A673 (cell line): ENCODE measurements around the gene EGR2.

Source experiments
- EZH2 ChIP-seq: fragments of 200-600 bp; sonication (generic); IDR thresholded peaks from 2 replicates; pipeline ENCODE4 v1.6.1; 2017; ENCODE audit warnings: borderline replicate concordance, low read depth, mild to moderate bottlenecking, mixed read lengths, antibody characterized with exemption, low read length; ENCODE audit not compliant: poor library complexity, severe bottlenecking
- TF ChIP-seq, protein P1 (sequence below): fragments of 300-800, 200-600 bp; sonication (generic); conservative IDR thresholded peaks from 2 replicates; pipeline ENCODE4 v1.5.1; 2017; ENCODE audit warnings: low read depth, mild to moderate bottlenecking, antibody characterized with exemption, low read length, moderate library complexity, mixed read lengths

DNA sequence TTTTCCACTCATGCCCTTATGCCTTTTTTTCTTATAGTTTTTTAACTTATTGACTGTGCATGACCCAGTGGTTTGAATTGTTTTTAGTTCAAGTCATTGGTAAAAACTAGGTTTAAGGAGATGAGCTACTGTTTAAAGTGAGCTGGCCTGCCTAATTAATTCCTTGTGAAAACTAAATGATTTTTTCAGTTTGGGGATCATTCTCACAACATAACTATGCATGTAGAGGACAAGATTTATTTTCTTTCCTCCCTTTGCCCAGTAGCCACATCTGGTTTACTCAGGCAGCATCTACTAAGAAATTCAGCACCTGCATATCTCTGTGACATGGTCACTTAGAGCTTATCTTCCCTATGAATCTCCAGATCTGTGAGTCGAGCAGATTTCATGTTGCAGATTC lies 9.9 kb downstream of the EGR2 start:
- TF ChIP-seq, protein P1, sequence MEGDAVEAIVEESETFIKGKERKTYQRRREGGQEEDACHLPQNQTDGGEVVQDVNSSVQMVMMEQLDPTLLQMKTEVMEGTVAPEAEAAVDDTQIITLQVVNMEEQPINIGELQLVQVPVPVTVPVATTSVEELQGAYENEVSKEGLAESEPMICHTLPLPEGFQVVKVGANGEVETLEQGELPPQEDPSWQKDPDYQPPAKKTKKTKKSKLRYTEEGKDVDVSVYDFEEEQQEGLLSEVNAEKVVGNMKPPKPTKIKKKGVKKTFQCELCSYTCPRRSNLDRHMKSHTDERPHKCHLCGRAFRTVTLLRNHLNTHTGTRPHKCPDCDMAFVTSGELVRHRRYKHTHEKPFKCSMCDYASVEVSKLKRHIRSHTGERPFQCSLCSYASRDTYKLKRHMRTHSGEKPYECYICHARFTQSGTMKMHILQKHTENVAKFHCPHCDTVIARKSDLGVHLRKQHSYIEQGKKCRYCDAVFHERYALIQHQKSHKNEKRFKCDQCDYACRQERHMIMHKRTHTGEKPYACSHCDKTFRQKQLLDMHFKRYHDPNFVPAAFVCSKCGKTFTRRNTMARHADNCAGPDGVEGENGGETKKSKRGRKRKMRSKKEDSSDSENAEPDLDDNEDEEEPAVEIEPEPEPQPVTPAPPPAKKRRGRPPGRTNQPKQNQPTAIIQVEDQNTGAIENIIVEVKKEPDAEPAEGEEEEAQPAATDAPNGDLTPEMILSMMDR, result no peak
- no peak for TF ChIP-seq EZH2
